Stimulated activated CD4-positive, alpha-beta T cell treated with anti-CD3 and anti-CD28 coated beads, Interleukin-2, amount 100 ng/mL, for 24 hours (primary cell): ENCODE measurements around the gene PLK1.

Experiments
- DNase-seq, 2 donors: peaks; one replicate each; pipeline ENCODE4 v3.0.0-alpha.2; 2020

The PLK1 gene

GRCh38 chr16:23682181-23682580 is 3.5 kb downstream of the PLK1 start:
- DNase-seq = no peak

GRCh38 chr16:23683487-23683886 is 4.8 kb downstream of the PLK1 start:
- no peak for DNase-seq

DNA sequence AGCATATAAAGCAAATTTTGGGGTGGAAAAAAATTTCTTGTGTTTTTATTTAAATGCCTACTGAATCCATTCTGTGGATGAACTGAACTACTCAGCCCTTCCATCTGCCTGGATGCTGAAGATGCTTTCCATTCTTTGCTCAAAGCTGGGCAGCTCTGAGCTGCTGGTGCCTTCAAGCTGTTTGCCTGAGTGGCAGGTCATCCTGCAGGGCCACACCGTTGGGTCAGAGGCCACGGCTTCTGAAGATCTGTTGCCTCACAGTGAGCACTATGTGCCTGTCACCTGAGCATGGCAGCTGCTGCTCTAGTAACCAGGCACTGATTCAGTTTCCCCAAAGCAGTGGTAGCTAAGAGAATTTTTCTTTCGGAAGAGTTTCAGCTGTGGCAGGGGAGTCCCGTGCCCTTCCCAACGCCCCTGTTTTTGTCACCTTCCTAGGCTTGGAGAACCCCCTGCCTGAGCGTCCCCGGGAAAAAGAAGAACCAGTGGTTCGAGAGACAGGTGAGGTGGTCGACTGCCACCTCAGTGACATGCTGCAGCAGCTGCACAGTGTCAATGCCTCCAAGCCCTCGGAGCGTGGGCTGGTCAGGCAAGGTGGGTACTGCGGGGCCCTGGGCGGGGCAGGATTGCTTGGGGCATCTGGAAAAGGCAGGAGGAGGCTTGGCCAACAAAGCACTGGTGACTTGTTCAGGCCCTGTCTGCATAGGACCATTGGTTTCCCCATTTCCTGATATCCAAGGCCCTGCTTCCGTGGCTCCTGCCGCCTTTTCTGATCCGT is 8.5 kb downstream of the PLK1 start:
- no peak for DNase-seq

- DNase-seq = no peak
Measured at GRCh38 chr16:23689442-23690187, 10.9 kb downstream of the PLK1 start.

- no peak for DNase-seq
Measured at GRCh38 chr16:23690771-23691482, 12.2 kb downstream of the PLK1 start.

DNA sequence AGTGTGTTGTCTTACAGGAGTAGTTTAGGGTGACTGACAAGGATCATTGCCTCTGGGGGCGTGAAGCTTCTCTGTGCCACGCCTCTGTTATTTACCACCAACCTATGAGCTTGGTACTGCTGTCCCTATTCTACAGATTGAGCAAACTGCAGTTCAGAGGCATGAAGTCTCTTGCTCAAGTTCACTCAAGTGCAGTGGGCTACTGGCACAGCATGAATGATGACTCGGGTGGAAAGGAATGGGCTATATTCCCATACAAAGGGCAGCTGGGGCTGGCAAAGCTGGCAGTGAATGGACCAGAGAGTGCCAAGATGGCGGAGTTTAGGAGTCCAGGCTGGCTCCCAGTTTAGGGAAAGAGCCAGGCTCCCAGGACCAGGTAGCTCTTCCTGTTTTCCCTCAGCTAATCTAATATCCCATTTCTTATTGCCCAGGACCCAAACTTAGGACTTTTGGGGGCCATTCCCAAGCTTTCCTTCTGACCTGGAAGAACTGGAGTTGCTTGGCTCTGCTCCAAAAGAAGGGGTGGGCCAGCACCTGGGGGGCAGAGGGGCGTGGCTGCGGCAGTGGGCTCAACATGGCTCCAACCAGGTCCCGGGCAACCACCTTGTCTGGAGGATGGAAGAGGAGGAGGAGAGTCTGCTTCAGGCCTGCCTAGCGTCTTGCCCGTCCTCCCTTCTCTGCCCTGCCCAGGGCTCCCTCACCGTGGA is 12.9 kb downstream of the PLK1 start:
- DNase-seq = no peak

DNA sequence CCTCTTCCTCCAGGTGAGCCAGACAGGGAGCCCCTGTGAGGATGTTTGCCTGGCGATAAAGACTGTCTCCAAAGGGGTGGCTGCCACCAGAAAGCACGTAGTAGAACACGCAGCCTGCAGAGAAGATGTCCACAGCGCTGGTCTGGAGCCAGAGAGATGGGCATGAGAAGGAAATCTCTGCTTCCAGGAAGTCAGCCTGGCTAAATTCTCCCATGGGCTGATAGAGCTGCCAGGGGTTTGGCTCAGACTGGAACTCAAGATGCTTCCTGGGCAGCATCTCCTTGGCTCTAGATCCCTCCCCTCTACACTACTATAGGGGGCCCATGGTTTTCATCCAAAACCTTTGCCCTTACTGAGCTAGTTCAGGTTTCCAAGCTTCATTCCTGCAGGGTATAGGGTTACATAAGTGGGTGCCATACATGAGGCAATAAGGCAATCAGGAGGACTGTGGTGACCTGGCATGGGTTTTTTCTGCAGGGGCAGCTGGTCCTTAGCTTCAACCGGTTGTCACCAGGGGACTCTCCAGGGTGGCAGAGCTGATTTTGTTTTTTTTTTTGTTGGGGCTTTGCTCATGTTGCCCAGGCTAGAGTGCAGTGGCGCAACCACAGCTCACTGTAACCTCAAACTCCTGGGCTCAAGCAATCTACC is 13.6 kb downstream of the PLK1 start:
- DNase-seq = no peak

GRCh38 chr16:23694265-23694643 is 15.6 kb downstream of the PLK1 start:
- no peak for DNase-seq

DNA sequence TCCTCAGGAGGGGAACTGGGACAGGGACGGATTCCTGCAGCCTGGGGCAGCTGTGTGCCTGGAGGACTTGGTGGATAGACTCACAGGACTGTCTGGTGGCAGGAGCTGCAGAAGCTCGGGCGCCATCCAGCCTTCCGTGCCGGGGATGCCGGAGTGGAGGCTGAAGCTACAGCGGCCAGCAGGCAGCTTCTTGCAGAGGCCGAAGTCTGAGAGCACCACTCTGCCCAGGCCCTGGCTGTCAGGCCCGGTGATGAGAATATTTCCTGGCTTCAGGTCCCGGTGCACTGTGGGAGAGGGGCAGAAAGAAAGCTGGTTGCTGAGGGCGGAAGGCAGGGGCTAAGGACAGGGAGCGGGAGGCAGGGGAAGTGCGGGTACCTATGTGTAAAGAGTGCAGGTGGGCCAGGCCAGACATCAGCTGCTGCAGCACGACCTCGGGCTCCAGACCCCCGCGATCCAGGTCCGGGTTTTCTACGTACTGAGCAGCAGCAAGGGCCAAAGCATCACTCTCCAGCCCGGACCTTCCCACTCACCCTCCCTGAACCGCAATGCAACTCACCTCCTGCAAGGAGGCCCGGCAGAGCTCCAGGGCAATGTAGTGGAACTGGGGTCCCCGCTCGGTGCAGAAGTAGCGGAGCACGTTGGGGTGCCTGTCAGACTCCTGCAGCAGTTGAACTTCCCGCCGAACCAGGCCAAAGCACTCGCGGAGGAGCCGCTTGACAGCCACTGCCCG is 16.1 kb downstream of the PLK1 start:
- no peak for DNase-seq

DNA sequence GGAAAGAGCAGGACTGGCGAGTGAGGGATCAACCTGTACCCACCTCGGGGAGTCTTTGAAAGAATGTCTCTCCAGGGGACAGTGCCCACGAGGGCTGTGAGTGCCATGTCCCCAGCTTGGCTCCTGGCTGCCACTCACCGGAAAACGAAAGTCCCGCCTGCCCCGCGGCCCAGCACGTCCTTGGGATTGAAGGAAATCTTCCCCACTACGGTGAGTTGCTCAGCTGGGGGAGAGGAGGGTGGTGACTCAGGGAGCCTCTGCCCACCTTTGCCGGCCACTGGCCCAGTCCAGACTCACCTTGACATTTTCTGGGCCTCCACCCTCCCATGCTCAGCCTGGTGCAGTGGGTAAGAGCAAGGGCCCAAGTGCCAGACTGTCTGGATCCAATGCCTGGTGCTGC is 17.1 kb downstream of the PLK1 start:
- DNase-seq = no peak

GRCh38 chr16:23699100-23699499 is 20.4 kb downstream of the PLK1 start:
- no peak for DNase-seq

DNA sequence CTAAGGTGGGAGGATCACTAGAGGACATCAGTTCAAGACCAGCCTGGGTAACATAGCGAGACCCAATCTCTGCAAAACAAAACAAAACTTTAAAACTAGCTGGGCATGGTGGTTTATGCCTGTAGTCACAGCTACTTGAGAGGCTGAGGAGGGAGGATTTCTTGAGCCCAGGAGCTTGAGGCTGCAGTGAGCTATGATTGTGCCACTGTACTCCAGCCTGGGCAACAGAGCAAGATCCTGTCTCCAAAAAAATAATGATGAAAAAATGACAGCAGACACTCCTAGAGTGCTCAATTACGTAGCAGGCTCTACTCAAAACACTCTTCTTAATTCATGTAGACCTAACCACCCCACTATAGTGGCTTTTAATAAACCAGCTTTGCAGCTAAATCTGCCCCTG is 21.4 kb downstream of the PLK1 start:
- no peak for DNase-seq

GRCh38 chr16:23700509-23700908 is 21.8 kb downstream of the PLK1 start:
- DNase-seq = no peak

- DNase-seq = no peak
Measured at GRCh38 chr16:23701045-23701444, 22.4 kb downstream of the PLK1 start.

- no peak for DNase-seq
Measured at GRCh38 chr16:23702951-23703350, 24.3 kb downstream of the PLK1 start.

DNA sequence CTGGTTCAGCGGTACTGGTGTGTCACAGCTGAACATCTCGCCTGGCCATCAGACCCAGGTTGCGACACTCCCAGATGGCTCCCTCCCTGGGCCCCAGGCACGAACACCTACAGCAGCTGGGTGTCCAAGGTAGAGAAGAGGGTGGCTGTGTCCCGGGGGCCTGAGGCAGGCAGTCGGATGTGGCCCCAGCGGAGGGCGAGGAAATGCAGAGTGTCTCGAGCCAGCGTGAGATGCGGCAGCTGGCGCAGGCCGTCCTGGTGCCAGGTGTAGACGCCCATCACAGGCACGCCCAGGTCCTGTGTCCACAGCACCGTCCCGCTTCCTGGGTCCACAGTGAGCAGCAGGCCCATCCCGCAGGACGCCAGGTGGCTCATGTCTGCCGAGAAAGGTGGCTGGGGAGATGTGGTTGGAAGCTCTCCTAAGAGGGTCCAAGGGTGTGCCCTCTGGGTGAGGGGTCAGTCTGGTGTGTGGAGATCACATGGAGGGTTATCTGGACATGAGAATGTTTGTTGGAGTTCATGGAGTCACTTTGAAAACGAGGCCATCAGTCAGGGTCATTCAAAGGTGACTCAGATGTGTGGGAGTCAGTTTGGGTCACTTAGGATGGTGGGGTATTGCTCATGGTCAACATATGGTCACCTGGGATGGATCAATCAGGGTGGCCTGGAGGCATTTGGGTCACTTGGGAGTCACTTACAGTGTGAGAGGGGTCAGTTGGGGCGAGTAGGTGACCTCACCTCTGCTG is 26.3 kb downstream of the PLK1 start:
- no peak for DNase-seq

- DNase-seq = no peak
Measured at GRCh38 chr16:23705517-23705902, 26.8 kb downstream of the PLK1 start.

- DNase-seq = no peak
Measured at GRCh38 chr16:23706439-23706838, 27.8 kb downstream of the PLK1 start.

- DNase-seq = no peak
Measured at GRCh38 chr16:23709536-23709935, 30.8 kb downstream of the PLK1 start.

DNA sequence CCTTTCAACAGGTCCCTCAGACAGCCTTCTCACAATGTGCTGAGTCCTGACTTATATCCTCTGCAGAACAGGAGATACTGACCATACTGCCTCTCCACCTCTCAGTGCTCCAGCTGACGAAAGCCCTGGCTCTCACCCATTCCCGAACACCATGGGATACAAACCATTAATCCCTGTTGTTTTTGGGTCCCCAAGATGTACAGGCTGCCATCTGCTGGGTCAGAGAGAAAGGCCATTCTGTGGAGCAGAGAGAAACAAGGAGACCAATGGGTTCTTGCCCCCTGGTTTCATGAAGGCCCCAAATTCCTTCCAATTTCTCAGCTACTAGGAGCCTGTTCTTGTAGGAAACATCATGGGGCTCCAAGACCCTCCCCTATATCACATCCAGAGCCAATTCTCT is 31.3 kb downstream of the PLK1 start:
- no peak for DNase-seq

- DNase-seq = no peak
Measured at GRCh38 chr16:23710504-23710903, 31.8 kb downstream of the PLK1 start.
